Activated naive CD4-positive, alpha-beta T cell treated with anti-CD3 and anti-CD28 coated beads, Interleukin-2, amount 50 U/mL, for 16 hours (primary cell): ENCODE results near the gene CASP8.
"Not testable (repeated sequence)": the region's sequence is repeated elsewhere in the genome, so short reads cannot be mapped to it uniquely, and the experiment has no call there.

Source experiments
- DNase-seq: peaks from one replicate; pipeline ENCODE4 v3.0.0-alpha.2; 2020

CASP8 gene

DNA sequence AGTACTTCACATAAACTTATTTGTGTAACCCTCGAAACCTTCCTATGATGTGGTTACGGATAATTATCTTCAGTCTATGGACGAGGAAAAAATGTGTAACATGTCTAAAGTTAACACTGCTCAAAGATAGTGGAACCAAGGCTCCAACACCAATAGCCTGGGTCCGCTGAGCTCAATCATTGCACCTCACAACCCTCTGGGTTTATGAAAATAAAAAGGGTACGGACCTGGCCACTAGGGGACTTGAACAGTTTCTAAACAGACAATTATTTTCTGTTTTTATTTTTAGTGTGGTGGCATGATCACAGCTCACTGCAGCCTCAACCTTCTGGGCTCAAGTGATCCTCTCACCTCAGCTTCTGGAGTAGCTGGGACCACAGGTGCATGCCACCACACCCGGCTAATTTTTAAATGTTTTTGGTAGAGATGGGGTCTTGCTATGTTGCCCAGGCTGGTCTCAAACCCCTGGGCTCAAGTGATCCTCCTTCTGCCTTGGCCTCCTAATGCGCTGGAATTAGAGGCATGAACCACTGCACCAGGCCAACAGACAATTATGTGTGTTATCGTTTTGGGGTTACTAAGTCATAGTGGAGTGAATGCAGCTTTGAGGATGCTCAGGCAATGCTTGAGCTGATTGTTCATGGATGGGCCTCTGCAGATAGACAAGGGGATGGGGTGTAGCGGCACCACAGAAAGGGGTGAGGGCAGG, 10.1 kb downstream of the CASP8 start:
- DNase-seq: no peak

- no peak for DNase-seq
Observed at GRCh38 chr2:201271917-201272316, 11.6 kb downstream of the CASP8 start.

DNA sequence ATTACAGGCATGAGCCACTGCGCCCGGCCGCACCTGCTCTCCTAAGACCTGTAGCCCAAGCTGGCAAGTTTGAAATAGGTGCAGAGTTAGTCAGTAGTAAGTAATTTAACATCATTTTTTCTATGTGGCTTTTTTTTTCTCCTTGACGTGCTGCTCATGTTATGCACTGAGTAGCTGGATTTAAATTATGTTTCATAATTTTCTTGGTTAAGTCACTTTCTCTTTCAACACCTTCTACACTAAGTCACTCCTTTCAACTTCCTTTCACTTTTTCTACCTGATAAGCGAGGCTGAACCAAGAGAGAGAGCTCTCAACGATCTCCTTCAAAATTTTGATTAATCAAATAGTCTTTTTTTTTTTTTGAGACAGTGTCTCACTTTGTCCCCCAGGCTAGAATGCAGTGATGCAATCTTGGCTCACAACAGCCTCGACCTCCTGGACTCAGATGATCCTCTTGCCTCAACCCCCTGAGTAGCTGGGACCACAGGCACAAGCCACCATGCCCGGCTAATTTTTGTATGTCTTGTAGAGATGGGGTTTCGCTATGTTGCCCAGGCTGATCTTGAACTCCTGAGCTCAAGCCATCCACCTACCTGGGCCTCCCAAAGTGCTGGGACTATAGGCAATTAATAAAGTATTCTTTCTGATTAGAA, 13.1 kb downstream of the CASP8 start:
- DNase-seq: no peak

DNA sequence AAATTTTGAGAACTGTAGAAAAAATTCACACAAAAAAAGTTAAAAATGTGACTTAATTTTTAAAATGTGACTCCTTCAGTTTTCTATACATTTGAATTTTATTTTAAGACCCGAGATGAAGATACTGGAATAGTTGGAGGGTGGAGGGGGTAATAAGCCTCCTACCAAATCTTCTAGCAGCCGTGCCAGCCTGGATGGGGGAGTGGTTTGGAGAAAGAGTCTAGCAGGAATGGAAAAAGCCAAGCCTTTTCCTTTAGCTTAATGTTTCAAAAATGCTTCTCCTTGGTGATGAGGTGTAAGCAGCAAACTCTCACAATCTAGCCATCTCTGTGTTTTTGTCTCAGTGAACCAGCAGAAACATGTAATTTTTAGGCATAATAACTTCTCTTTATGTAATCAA, 14.7 kb downstream of the CASP8 start:
- no peak for DNase-seq

GRCh38 chr2:201275990-201276389, 15.7 kb downstream of the CASP8 start:
- no peak for DNase-seq

DNA sequence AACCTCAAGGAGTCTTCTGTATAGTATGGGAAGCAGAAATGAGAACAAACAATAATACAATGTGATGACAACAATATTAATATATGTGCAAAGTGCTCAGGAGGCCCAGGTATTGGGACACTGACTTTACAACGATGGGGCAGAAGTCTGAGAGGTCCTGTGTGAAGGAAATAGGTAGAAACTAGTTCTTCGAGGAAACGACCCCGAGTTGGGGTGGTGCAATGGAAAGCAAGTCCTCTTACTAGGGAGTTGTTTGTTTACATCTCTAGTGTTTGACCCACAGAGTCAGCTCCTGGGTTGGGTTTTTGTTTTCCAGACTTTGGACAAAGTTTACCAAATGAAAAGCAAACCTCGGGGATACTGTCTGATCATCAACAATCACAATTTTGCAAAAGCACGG, 16.2 kb downstream of the CASP8 start:
- DNase-seq: no peak

GRCh38 chr2:201279079-201279478, 18.7 kb downstream of the CASP8 start:
- no peak for DNase-seq

DNA sequence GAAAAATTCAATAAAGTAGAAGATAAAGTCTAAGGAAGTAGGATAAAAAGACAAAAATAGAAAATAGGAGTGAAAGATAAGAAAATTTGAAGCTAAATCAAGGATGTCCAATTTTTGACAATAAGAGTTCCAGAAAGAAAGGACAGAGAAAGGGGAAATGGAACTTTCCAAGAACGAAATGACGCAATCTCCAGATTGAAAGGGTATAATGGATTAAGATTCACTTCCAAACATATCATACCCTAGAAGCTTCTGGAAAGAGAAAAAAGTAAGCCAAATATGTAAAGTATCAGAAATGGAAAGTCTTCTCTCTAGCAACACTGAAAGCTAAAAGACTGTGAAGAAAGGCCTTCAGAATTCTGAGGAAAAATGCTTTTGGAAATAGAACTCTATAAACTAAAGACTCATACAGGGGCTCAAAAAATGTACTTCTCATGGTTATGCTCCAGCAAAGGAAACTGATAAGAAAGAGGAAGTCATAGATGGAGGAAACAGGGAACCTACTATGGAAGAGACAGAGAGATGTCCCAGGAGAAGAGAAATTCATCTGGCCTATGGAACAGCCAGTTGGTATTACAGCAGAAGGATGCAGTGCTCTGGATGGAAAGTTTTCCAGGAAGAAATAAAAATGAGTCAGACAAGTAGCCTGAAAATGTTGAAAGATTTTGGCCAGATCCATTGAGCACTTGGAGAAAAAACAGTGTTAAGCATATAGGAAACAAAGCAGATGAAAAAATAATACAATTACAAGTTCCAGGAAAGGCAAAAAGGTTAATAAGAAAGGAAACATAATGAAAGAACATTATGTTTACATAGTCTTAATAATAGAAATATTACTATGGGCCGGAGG, 20.1 kb downstream of the CASP8 start:
- no peak for DNase-seq

DNA sequence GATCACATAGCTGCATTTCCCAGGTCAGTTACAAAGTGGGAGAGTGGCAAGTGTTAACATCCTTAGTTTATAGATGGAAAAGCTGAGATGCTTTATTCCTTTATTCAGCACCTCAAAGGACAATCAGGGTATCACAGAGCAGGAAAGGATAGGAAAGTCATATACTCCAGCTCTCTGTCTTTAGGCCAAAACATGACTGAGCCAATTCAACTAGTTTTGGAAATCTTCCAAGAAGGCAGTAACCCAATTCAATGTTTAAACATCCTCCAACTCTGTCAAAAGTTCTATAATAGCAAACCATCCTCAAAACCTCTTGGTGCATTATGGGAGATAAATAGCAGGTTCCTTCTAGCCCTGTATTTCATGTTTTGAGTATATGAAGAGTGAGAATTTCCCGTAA, 25.2 kb downstream of the CASP8 start:
- DNase-seq: no peak

DNA sequence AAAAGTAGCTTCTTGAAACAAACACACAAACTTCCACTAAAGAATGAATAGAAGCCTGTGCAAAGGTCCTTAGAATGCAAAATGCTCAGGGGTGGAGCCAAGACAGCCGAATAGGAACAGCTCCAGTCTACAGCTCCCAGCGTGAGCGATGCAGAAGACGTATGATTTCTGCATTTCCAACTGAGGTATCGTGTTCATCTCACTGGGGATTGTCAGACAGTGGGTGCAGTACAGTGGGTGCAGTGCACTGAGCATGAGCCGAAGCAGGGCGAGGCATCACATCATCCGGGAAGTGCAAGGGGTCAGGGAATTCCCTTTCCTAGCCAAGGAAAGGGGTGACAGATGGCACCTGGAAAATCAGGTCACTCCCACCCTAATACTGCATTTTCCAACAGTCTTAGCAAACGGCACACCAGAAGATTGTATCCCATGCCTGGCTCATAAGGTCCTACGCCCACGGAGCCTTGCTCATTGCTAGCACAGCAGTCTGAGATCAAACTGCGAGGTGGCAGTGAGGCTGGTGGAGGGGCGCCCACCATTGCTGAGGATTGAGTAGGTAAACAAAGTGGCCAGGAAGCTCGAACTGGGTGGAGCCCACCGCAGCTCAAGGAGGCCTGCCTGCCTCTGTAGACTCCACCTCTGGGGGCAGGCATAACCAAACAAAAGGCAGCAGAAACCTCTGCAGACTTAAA, 30.3 kb downstream of the CASP8 start:
- DNase-seq: not testable (repeated sequence)

- no peak for DNase-seq
Observed at GRCh38 chr2:201298462-201299052, 38.2 kb downstream of the CASP8 start.

GRCh38 chr2:201299929-201300328, 39.6 kb downstream of the CASP8 start:
- not testable (repeated sequence) for DNase-seq

GRCh38 chr2:201307876-201308275, 47.5 kb downstream of the CASP8 start:
- no peak for DNase-seq

DNA sequence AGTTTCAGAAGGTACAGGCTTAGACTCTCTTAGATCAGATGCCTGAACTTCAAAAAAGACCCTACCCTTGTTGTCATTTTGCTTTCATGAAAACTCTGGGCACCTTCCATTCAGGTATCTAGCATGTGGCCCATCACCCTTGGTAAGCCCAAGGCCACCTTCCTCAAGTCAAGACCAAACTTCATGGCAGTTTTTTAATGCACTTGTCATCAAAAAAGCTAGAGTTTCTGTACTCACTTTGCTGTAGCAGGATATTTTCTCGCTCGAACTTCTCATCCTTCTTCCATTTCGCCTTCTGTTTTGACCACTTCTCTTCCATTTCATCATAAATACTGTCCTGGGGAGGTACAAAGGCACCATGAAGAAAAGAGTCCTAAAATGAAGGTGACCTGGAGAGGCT, 48.6 kb downstream of the CASP8 start:
- DNase-seq: no peak

GRCh38 chr2:201313362-201313761, 53.0 kb downstream of the CASP8 start:
- DNase-seq: no peak

- DNase-seq: no peak
Observed at GRCh38 chr2:201319511-201319910, 59.2 kb downstream of the CASP8 start.

DNA sequence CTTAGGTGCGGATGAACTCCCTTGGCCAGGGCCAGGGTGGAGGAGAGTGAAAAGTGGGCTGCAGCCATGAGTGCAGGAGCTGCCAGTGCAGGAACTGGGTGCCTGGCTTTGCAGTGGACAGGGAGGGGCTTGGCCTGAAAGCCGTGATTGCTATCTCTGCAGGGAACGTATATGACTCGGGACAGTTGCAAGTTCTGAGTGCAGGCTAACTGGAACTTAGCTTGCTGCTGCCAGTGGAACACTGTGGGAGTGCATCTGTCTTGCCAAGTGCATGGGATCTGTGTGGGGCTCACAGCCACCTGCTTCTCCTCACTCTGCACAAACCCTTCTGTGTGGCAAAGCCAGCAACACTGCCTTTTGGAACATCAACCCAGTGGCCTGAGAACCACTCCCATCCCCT, 59.9 kb downstream of the CASP8 start:
- DNase-seq: no peak

DNA sequence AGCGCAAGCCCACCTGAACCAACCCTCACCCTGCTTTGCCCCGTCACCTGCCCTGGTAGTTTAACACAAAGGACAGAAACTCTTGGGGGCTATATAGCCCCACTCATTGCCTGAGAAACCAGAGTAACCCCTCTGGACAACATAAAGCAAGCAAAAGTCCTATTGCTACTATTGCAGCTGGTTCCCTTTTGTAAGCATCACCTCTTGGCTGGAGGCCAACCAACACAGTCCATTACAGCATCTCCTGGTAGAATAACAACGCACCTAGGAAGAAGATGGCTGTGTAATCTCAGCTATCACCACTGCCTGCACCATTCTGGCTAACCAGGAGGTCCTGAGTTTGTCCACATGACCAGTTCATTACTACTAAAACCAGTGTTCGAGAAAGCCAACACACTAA, 60.4 kb downstream of the CASP8 start:
- no peak for DNase-seq

GRCh38 chr2:201322772-201323171, 62.4 kb downstream of the CASP8 start:
- no peak for DNase-seq

GRCh38 chr2:201327678-201328077, 67.3 kb downstream of the CASP8 start:
- no peak for DNase-seq

- no peak for DNase-seq
Observed at GRCh38 chr2:201329409-201329808, 69.1 kb downstream of the CASP8 start.
